ENCODE results near the gene HES1.
"Not testable (repeated sequence)": the region's sequence is repeated elsewhere in the genome, so short reads cannot be mapped to it uniquely, and the experiment has no call there.

The HES1 gene

GRCh38 chr3:194148383-194148782, 12.4 kb downstream of the HES1 start:
- H3K27me3 ChIP-seq (ENCODE audit: low read length), result no peaks in the 10 kb centered on the region
- H3F3A ChIP-seq (ENCODE audit: insufficient read depth), result no peaks in the 10 kb centered on the region
- H2AFZ ChIP-seq (ENCODE audit: low read depth, low read length, severe bottlenecking), result no peak overlapping the region
- no peaks in the 10 kb centered on the region for H3K9me3 ChIP-seq (ENCODE audit: insufficient read depth, low read length)
- no peaks in the 10 kb centered on the region for H3K79me2 ChIP-seq (ENCODE audit: insufficient read depth, low read length)
- no peak overlapping the region for H3K4me2 ChIP-seq (ENCODE audit: low read depth, low read length, poor library complexity, severe bottlenecking)
- H4K20me1 ChIP-seq (ENCODE audit: low read depth, low read length), result no peaks in the 10 kb centered on the region
- no peak overlapping the region for H3K4me3 ChIP-seq (ENCODE audit: insufficient read depth, low read length, poor library complexity, severe bottlenecking)
- H3K27ac ChIP-seq (ENCODE audit: low read depth, low read length), result no peak overlapping the region
- H3K9me2 ChIP-seq (replicated peaks; ENCODE audit: insufficient read depth, low read length), result no peaks in the 10 kb centered on the region
- H3K36me3 ChIP-seq (ENCODE audit: low read length), result no peaks in the 10 kb centered on the region
- TF ChIP-seq EZH2phosphoT487 (conservative IDR thresholded peaks at IDR 0.05; ENCODE audit: low read length), result no peak
- TF ChIP-seq, protein P1, sequence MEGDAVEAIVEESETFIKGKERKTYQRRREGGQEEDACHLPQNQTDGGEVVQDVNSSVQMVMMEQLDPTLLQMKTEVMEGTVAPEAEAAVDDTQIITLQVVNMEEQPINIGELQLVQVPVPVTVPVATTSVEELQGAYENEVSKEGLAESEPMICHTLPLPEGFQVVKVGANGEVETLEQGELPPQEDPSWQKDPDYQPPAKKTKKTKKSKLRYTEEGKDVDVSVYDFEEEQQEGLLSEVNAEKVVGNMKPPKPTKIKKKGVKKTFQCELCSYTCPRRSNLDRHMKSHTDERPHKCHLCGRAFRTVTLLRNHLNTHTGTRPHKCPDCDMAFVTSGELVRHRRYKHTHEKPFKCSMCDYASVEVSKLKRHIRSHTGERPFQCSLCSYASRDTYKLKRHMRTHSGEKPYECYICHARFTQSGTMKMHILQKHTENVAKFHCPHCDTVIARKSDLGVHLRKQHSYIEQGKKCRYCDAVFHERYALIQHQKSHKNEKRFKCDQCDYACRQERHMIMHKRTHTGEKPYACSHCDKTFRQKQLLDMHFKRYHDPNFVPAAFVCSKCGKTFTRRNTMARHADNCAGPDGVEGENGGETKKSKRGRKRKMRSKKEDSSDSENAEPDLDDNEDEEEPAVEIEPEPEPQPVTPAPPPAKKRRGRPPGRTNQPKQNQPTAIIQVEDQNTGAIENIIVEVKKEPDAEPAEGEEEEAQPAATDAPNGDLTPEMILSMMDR (IDR thresholded peaks at IDR 0.05; ENCODE audit: insufficient read depth, low read length, poor library complexity, severe bottlenecking), result no peak
- no peak overlapping the region for H3K9ac ChIP-seq (ENCODE audit: low read length)

- TF ChIP-seq, protein P1 (IDR thresholded peaks at IDR 0.05; ENCODE audit: insufficient read depth, low read length, poor library complexity, severe bottlenecking), result no peak
- TF ChIP-seq EZH2phosphoT487 (conservative IDR thresholded peaks at IDR 0.05; ENCODE audit: low read length), result no peak
- Histone ChIP-seq H3K27ac (ENCODE audit: low read depth, low read length) (no peak overlapping the region), H2AFZ (ENCODE audit: low read depth, low read length, severe bottlenecking) (no peak overlapping the region), H3K36me3 (ENCODE audit: low read length) (no peaks in the 10 kb centered on the region), H3K79me2 (ENCODE audit: insufficient read depth, low read length) (no peaks in the 10 kb centered on the region), H4K20me1 (ENCODE audit: low read depth, low read length) (no peaks in the 10 kb centered on the region), H3K4me3 (ENCODE audit: insufficient read depth, low read length, poor library complexity, severe bottlenecking) (no peak overlapping the region), H3K4me2 (ENCODE audit: low read depth, low read length, poor library complexity, severe bottlenecking) (no peak overlapping the region), H3K9me3 (ENCODE audit: insufficient read depth, low read length) (no peaks in the 10 kb centered on the region), H3K9me2 (replicated peaks; ENCODE audit: insufficient read depth, low read length) (no peaks in the 10 kb centered on the region), H3F3A (ENCODE audit: insufficient read depth) (no peaks in the 10 kb centered on the region), H3K27me3 (ENCODE audit: low read length) (no peaks in the 10 kb centered on the region), H3K9ac (ENCODE audit: low read length) (no peak overlapping the region)
Measured at GRCh38 chr3:194150252-194150934, 14.4 kb downstream of the HES1 start.

GRCh38 chr3:194150935-194151302, 15.0 kb downstream of the HES1 start:
- H3K9me3 ChIP-seq (ENCODE audit: insufficient read depth, low read length); H4K20me1 ChIP-seq (ENCODE audit: low read depth, low read length); H2AFZ ChIP-seq (ENCODE audit: low read depth, low read length, severe bottlenecking); H3K4me3 ChIP-seq (ENCODE audit: insufficient read depth, low read length, poor library complexity, severe bottlenecking); H3K27ac ChIP-seq (ENCODE audit: low read depth, low read length); H3K27me3 ChIP-seq (ENCODE audit: low read length); H3K36me3 ChIP-seq (ENCODE audit: low read length); H3F3A ChIP-seq (ENCODE audit: insufficient read depth); H3K9ac ChIP-seq (ENCODE audit: low read length); H3K79me2 ChIP-seq (ENCODE audit: insufficient read depth, low read length); H3K4me2 ChIP-seq (ENCODE audit: low read depth, low read length, poor library complexity, severe bottlenecking); H3K9me2 ChIP-seq (replicated peaks; ENCODE audit: insufficient read depth, low read length): not testable (repeated sequence)

DNA sequence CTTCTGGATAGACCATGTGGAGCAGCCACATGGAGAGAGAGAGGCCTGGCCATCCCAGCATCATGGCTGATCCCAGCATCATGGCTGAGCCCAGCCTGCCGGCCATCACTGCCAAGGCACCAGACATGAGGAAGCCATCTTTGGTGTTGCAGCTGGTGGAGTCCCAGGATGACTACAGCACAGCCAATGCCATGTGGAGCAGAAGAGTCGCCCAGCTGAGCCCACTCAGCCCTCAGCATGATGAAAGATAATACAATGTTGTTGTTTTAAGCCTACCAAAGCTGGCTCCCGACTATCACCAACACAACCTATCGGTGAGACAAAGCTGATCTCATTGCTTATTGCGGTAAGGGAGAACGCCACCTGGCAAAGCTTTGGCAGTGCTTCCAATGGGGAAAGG, 18.4 kb downstream of the HES1 start:
- TF ChIP-seq EZH2phosphoT487 (conservative IDR thresholded peaks at IDR 0.05; ENCODE audit: low read length), result no peak
- TF ChIP-seq, protein P1 (IDR thresholded peaks at IDR 0.05; ENCODE audit: insufficient read depth, low read length, poor library complexity, severe bottlenecking), result no peak
- no peak overlapping the region for H2AFZ ChIP-seq (ENCODE audit: low read depth, low read length, severe bottlenecking)
- H3K4me2 ChIP-seq (ENCODE audit: low read depth, low read length, poor library complexity, severe bottlenecking), result no peak overlapping the region

More for the DNA sequence above, 18.4 kb downstream of the HES1 start:
- H3K27ac ChIP-seq (ENCODE audit: low read depth, low read length), result no peak overlapping the region
- H3K4me3 ChIP-seq (ENCODE audit: insufficient read depth, low read length, poor library complexity, severe bottlenecking), result no peak overlapping the region
- no peaks in the 10 kb centered on the region for H3F3A ChIP-seq (ENCODE audit: insufficient read depth)
- no peaks in the 10 kb centered on the region for H3K9me3 ChIP-seq (ENCODE audit: insufficient read depth, low read length)
- H3K27me3 ChIP-seq (ENCODE audit: low read length), result no peaks in the 10 kb centered on the region
- H3K36me3 ChIP-seq (ENCODE audit: low read length), result no peaks in the 10 kb centered on the region
- no peaks in the 10 kb centered on the region for H4K20me1 ChIP-seq (ENCODE audit: low read depth, low read length)
- no peaks in the 10 kb centered on the region for H3K9me2 ChIP-seq (replicated peaks; ENCODE audit: insufficient read depth, low read length)
- no peaks in the 10 kb centered on the region for H3K79me2 ChIP-seq (ENCODE audit: insufficient read depth, low read length)
- H3K9ac ChIP-seq (ENCODE audit: low read length), result no peak overlapping the region

All from SU-DHL-6 (cell line).